Measurements from ENCODE around the gene ABCA8. TPM values are rescaled to one million over a fixed set of nuclear protein-coding genes. Genes with fewer than 3 reads are reported as not detected.

The ABCA8 gene
- total RNA-seq, 1 donor from 2014 or later = 4.7 TPM

DNA sequence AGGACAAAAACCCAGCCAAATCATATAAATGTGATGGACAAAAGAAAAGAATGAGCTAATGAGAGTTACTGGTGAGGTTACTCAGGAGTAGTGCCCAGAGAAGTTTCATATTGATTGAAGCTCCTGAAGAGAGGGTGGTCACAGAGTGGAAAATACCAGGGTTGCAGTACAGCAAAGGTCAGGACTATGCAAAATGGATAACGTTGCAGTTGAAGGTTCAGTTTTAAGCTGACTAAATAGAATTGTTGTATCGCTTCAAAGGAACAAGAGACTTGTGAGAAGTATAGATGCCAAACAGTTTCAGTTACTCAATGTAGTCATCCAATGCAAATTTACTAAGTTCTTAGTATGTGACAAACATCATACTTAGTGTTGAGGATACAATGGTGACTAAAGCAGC, 47.1 kb downstream of the ABCA8 start:
- no peaks in the 10 kb centered on the region for H3K36me3 Mint-ChIP-seq
- H3K9me3 Mint-ChIP-seq = peaks cover 1% of the 10 kb centered on the region
- TF ChIP-seq, protein P1, sequence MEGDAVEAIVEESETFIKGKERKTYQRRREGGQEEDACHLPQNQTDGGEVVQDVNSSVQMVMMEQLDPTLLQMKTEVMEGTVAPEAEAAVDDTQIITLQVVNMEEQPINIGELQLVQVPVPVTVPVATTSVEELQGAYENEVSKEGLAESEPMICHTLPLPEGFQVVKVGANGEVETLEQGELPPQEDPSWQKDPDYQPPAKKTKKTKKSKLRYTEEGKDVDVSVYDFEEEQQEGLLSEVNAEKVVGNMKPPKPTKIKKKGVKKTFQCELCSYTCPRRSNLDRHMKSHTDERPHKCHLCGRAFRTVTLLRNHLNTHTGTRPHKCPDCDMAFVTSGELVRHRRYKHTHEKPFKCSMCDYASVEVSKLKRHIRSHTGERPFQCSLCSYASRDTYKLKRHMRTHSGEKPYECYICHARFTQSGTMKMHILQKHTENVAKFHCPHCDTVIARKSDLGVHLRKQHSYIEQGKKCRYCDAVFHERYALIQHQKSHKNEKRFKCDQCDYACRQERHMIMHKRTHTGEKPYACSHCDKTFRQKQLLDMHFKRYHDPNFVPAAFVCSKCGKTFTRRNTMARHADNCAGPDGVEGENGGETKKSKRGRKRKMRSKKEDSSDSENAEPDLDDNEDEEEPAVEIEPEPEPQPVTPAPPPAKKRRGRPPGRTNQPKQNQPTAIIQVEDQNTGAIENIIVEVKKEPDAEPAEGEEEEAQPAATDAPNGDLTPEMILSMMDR (conservative IDR thresholded peaks at IDR 0.05) = no peak
- DNase-seq (ENCODE audit: extremely low spot score, unreplicated experiment) = no peak
- no peak overlapping the region for H3K4me3 Mint-ChIP-seq
- H3K27me3 Mint-ChIP-seq = no peaks in the 10 kb centered on the region
- no peak overlapping the region for H3K27ac Mint-ChIP-seq
- peaks cover 12% of the 10 kb centered on the region for H3K4me1 Mint-ChIP-seq (ENCODE audit: unreplicated experiment)

DNA sequence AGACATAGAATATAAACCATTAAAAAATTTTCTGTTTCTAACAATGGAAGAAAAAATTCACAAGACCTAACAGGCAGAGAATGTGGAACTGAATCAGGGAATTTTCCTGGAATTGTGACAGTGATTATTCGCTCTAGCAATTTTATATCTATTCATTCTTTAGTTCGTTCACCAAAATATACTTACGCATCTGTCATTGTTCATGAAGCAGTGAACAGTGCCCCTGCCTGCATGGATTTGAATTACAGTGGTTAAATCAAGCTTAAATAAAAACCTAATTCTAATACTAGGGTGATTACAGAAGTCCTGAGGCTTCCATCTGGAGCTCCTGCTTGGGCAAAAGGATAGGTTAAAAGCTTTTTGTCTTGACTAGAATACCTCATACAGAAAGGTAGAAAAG, 48.6 kb downstream of the ABCA8 start:
- H3K36me3 Mint-ChIP-seq = no peaks in the 10 kb centered on the region

DNA sequence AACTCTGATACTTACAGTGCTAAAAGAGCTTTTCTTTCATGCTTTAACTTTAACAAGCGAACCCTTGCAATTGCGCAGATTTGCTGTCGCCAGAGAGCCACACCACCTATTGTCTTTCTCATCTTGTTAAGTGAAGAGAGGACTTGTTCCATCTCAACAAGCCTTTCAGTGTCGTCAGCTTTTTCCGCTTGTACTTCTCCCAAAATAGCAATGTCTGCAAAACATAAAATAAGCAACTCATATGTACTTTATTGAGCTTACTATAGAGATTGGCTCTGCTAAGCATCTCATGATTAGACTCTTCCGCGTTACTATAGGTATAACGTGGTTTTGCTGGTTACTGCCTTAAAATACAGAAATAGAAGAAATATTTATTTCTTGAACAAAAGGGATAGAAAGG, 51.9 kb downstream of the ABCA8 start:
- TF ChIP-seq, protein P1 (conservative IDR thresholded peaks at IDR 0.05) = no peak
- Mint-ChIP-seq H3K9me3 (no peaks in the 10 kb centered on the region), H3K4me1 (ENCODE audit: unreplicated experiment) (peaks cover 5% of the 10 kb centered on the region), H3K27ac (no peak overlapping the region), H3K27me3 (no peaks in the 10 kb centered on the region), H3K36me3 (no peaks in the 10 kb centered on the region), H3K4me3 (no peak overlapping the region)
- no peak for DNase-seq (ENCODE audit: extremely low spot score, unreplicated experiment)

More for the DNA sequence above, 48.6 kb downstream of the ABCA8 start:
- TF ChIP-seq, protein P1 (conservative IDR thresholded peaks at IDR 0.05) = peak; percentile 76
- Mint-ChIP-seq H3K27me3 (no peaks in the 10 kb centered on the region), H3K27ac (no peak overlapping the region), H3K4me1 (ENCODE audit: unreplicated experiment) (peaks cover 12% of the 10 kb centered on the region), H3K9me3 (no peaks in the 10 kb centered on the region), H3K4me3 (no peak overlapping the region)
- no peak for DNase-seq (ENCODE audit: extremely low spot score, unreplicated experiment)

DNA sequence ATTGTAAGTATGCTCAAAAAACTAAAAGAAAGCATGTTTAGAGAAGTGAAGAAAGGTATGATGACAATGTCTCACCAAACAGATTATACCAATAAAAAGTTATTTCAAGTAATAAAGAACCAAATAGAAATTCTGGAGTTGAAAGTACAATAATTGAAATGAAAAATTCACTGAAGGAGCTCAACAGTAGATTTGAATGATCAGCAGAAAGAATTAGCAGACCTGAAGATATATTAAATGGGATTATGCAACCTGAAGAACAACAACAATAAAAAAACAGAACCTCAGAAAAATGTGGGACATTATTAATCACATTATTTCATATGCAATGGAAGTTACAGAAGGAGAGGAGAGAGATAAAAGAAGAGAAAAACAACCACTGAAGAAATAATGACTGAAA, 57.6 kb downstream of the ABCA8 start:
- no peaks in the 10 kb centered on the region for H3K4me1 Mint-ChIP-seq (ENCODE audit: unreplicated experiment)
- H3K27me3 Mint-ChIP-seq = no peaks in the 10 kb centered on the region
- H3K27ac Mint-ChIP-seq = no peak overlapping the region
- TF ChIP-seq, protein P1 (conservative IDR thresholded peaks at IDR 0.05) = no peak
- no peak for DNase-seq (ENCODE audit: extremely low spot score, unreplicated experiment)
- no peaks in the 10 kb centered on the region for H3K36me3 Mint-ChIP-seq
- peaks cover 5% of the 10 kb centered on the region for H3K9me3 Mint-ChIP-seq
- no peak overlapping the region for H3K4me3 Mint-ChIP-seq

DNA sequence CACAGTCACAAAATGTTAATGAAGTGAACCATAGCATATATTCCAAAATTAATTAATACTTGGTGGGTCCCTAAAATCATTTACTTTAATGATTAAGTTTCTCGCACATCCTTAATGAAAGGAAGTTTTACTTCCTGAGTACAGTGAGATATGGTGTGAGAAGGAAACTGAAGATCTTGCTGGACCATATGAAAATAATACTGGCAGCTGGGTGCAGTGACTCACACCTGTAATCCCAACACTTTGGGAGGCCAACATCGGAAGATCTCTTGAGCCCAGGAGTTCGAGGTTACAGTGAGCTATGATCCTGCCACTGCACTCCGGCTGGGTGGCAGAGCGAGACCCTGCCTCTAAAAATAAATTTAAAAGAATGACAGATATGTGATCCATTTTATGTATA, 62.5 kb downstream of the ABCA8 start:
- no peak for DNase-seq (ENCODE audit: extremely low spot score, unreplicated experiment)
- Mint-ChIP-seq H3K36me3 (no peaks in the 10 kb centered on the region), H3K4me1 (ENCODE audit: unreplicated experiment) (no peaks in the 10 kb centered on the region), H3K4me3 (no peak overlapping the region), H3K9me3 (peaks cover 2% of the 10 kb centered on the region), H3K27ac (no peak overlapping the region), H3K27me3 (no peaks in the 10 kb centered on the region)
- TF ChIP-seq, protein P1 (conservative IDR thresholded peaks at IDR 0.05) = no peak

DNA sequence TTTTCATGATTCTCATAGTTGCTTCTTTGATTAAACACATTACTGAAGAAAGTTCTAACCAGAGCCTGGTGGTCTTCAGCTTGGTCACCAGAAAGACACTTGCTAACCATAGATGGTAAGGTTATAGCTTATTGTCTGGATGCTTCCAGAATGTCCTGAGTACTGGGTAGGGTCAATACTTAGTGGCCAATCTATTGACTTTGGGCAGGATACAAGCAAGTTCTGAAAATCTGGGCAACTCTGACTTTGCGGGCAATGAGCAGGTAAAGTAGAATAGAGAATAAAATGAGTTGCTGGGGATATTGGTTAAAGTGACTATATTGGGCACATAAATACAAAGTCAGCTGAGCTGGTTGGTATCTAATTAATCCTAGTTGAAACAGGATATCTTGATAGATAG, 63.0 kb downstream of the ABCA8 start:
- TF ChIP-seq, protein P1 (conservative IDR thresholded peaks at IDR 0.05) = no peak
- Mint-ChIP-seq H3K36me3 (no peaks in the 10 kb centered on the region), H3K27ac (no peak overlapping the region), H3K4me1 (ENCODE audit: unreplicated experiment) (no peaks in the 10 kb centered on the region), H3K27me3 (no peaks in the 10 kb centered on the region), H3K4me3 (no peak overlapping the region), H3K9me3 (no peaks in the 10 kb centered on the region)
- no peak for DNase-seq (ENCODE audit: extremely low spot score, unreplicated experiment)

All from type B pancreatic cell (in vitro differentiated cells).